OCI-LY1 (cell line): Measurements from ENCODE around the gene CFAP99.

Experiments
- H2AFZ ChIP-seq: fragments of 200-600 bp; sonication (generic), shearing (Covaris generic); 2 replicates; pipeline ENCODE4 v1.6.0; 2014; ENCODE audit warnings: antibody characterized with exemption, mild to moderate bottlenecking, low read length
- H3F3A ChIP-seq: fragments of 200-600 bp; sonication (generic), shearing (Covaris generic); 2 replicates; pipeline ENCODE4 v1.6.0; 2014; ENCODE audit warnings: mild to moderate bottlenecking, antibody characterized with exemption, low read length, moderate library complexity; ENCODE audit not compliant: insufficient read depth
- H3K27ac ChIP-seq: fragments of 200-600 bp; sonication (generic); 2 replicates; pipeline ENCODE4 v1.5.1; 2014; ENCODE audit warnings: low read length, mixed run types, mild to moderate bottlenecking, low read depth; ENCODE audit not compliant: poor library complexity, severe bottlenecking
- H3K27me3 ChIP-seq: fragments of 200-600 bp; sonication (generic); 2 replicates; pipeline ENCODE4 v1.6.0; 2014; ENCODE audit warnings: antibody characterized with exemption, mild to moderate bottlenecking, low read length, moderate library complexity; ENCODE audit not compliant: insufficient read depth
- H3K36me3 ChIP-seq: fragments of 200-600 bp; sonication (generic); 2 replicates; pipeline ENCODE4 v1.6.1; 2014; ENCODE audit warnings: mild to moderate bottlenecking, antibody characterized with exemption, low read length, moderate library complexity, mixed read lengths; ENCODE audit not compliant: insufficient read depth
- H3K4me1 ChIP-seq: fragments of 200-600 bp; sonication (generic); 2 replicates; pipeline ENCODE4 v1.5.1; 2014; ENCODE audit warnings: mild to moderate bottlenecking, low read length, moderate library complexity; ENCODE audit not compliant: insufficient read depth, severe bottlenecking
- H3K4me2 ChIP-seq: fragments of 200-600 bp; sonication (generic), shearing (Covaris generic); 2 replicates; pipeline ENCODE4 v1.6.1; 2014; ENCODE audit warnings: low read length
- H3K4me3 ChIP-seq: fragments of 200-600 bp; sonication (generic); 2 replicates; pipeline ENCODE4 v1.5.1; 2014; ENCODE audit warnings: low read length, low read depth, mild to moderate bottlenecking, mixed read lengths; ENCODE audit not compliant: poor library complexity, severe bottlenecking
- H3K79me2 ChIP-seq: fragments of 200-600 bp; shearing (Covaris generic); 2 replicates; pipeline ENCODE4 v1.6.1; 2016; ENCODE audit warnings: mixed run types, low read length, mixed read lengths; ENCODE audit not compliant: insufficient read depth
- H3K9ac ChIP-seq: fragments of 200-600 bp; sonication (generic), shearing (Covaris generic); 2 replicates; pipeline ENCODE4 v1.6.1; 2014; ENCODE audit warnings: mild to moderate bottlenecking, low read length, mixed read lengths
- H3K9me2 ChIP-seq: fragments of 200-600 bp; sonication (generic), shearing (Covaris generic); 2 replicates; pipeline ENCODE4 v1.6.1; 2014; ENCODE audit warnings: low read depth, mild to moderate bottlenecking, low read length, mixed read lengths
- H3K9me3 ChIP-seq: fragments of 200-600 bp; shearing (Covaris generic); 2 replicates; pipeline ENCODE4 v1.6.1; 2014; ENCODE audit warnings: low read length, mixed read lengths
- H4K20me1 ChIP-seq: fragments of 200-600 bp; sonication (generic), shearing (Covaris generic); 2 replicates; pipeline ENCODE4 v1.6.0; 2016; ENCODE audit warnings: mild to moderate bottlenecking, low read length; ENCODE audit not compliant: insufficient read depth
- EZH2 ChIP-seq: fragments of 200-600 bp; sonication (generic), shearing (Covaris generic); IDR thresholded peaks from 2 replicates; pipeline ENCODE4 v1.8.0; 2017; ENCODE audit warnings: borderline replicate concordance, mixed run types, mild to moderate bottlenecking, antibody characterized with exemption, low read length, moderate library complexity, mixed read lengths
- TF ChIP-seq, protein P1 (sequence below): fragments of 200-600 bp; sonication (generic), shearing (Covaris generic); IDR thresholded peaks from 2 replicates; pipeline ENCODE4 v1.5.1; 2017; ENCODE audit warnings: mild to moderate bottlenecking, antibody characterized with exemption, low read length, moderate library complexity, mixed read lengths

Gene CFAP99

DNA sequence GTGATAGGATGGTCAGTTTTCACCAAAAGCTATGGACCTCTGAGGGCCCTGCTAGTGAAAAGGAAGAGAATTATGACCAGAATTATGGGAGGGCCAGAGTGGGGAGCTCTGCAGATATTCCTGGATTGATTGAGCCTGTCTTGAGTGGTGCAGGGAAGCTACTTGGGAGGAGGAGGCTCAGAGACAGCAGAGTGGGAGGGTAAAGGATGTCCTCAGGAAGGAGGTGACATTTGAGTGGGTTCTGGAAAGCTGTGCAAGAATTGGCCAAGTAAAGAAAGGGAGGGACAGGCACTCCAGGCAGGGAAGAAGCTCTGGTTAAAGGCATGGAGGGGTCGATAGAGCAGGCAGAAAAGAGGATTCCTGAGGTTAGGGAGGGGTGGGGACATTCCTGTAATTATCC is 74.2 kb downstream of the CFAP99 start:
- no peaks in the 10 kb centered on the region for H3K27me3 ChIP-seq
- no peak for TF ChIP-seq EZH2
- TF ChIP-seq, protein P1, sequence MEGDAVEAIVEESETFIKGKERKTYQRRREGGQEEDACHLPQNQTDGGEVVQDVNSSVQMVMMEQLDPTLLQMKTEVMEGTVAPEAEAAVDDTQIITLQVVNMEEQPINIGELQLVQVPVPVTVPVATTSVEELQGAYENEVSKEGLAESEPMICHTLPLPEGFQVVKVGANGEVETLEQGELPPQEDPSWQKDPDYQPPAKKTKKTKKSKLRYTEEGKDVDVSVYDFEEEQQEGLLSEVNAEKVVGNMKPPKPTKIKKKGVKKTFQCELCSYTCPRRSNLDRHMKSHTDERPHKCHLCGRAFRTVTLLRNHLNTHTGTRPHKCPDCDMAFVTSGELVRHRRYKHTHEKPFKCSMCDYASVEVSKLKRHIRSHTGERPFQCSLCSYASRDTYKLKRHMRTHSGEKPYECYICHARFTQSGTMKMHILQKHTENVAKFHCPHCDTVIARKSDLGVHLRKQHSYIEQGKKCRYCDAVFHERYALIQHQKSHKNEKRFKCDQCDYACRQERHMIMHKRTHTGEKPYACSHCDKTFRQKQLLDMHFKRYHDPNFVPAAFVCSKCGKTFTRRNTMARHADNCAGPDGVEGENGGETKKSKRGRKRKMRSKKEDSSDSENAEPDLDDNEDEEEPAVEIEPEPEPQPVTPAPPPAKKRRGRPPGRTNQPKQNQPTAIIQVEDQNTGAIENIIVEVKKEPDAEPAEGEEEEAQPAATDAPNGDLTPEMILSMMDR = no peak
- H3K4me2 ChIP-seq = no peak overlapping the region
- H3K79me2 ChIP-seq = peaks cover 12% of the 10 kb centered on the region
- peaks cover 8% of the 10 kb centered on the region for H3K4me1 ChIP-seq
- H4K20me1 ChIP-seq = no peaks in the 10 kb centered on the region
- H3K36me3 ChIP-seq = peaks cover 60% of the 10 kb centered on the region
- no peak overlapping the region for H2AFZ ChIP-seq
- H3K9ac ChIP-seq = no peak overlapping the region
- H3K9me3 ChIP-seq = no peaks in the 10 kb centered on the region
- no peaks in the 10 kb centered on the region for H3K9me2 ChIP-seq
- H3K27ac ChIP-seq = no peak overlapping the region
- H3K4me3 ChIP-seq = no peak overlapping the region
- no peaks in the 10 kb centered on the region for H3F3A ChIP-seq

DNA sequence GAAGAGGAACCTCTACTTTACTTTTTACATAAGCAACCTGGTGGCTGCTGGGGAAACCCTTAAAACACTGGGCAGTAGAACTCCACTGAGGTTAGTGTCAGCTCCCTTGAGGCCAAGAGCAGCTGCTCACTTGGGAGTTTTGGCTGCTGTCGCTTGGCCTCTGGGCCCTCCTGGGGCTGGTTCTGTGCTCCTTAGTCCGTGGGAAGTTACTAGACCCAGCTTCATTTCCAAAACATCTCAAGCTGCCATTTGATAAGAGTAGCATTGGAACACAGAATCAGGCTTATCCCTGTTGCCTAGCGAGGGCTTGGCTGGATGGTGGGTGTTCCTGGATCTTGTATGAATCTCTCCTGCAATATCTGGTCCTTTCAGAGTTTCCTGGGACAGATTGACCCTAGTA is 76.2 kb downstream of the CFAP99 start:
- no peaks in the 10 kb centered on the region for H4K20me1 ChIP-seq
- peaks cover 58% of the 10 kb centered on the region for H3K36me3 ChIP-seq
- H3K27me3 ChIP-seq = no peaks in the 10 kb centered on the region
- no peak overlapping the region for H3K9ac ChIP-seq
- no peak overlapping the region for H3K4me2 ChIP-seq
- H3F3A ChIP-seq = no peaks in the 10 kb centered on the region
- peaks cover 8% of the 10 kb centered on the region for H3K4me1 ChIP-seq
- H3K9me3 ChIP-seq = no peaks in the 10 kb centered on the region
- H3K27ac ChIP-seq = no peak overlapping the region
- TF ChIP-seq, protein P1 = no peak
- no peak for TF ChIP-seq EZH2
- no peak overlapping the region for H2AFZ ChIP-seq
- H3K4me3 ChIP-seq = no peak overlapping the region
- no peaks in the 10 kb centered on the region for H3K9me2 ChIP-seq
- H3K79me2 ChIP-seq = 0 out of 2 replicates have a peak, but pooled peaks cover 6% of the 10 kb centered on the region

DNA sequence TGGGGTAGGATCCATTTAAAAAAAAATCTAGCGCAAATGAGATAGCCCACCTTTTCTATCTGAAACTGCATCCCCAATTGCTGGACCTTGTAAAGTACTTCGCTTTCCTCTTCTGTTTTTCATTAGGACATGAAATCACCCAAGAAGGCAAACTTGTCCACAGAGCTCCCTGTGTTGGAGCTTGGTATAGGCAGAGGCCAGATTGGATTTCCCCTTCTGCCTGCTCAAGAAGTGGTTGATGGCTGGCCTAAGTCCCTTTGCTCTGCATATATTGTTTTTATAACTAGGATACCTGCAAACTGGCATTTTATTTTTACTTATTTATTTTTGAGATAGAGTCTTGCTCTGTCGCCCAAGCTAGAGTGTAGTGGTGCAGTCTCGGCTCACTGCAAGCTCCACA is 78.6 kb downstream of the CFAP99 start:
- H3K4me2 ChIP-seq = no peak overlapping the region
- H3K36me3 ChIP-seq = peaks cover 64% of the 10 kb centered on the region
- no peaks in the 10 kb centered on the region for H3K27me3 ChIP-seq
- peaks cover 8% of the 10 kb centered on the region for H3K4me1 ChIP-seq
- no peaks in the 10 kb centered on the region for H3K9me3 ChIP-seq
- H3K79me2 ChIP-seq = no peaks in the 10 kb centered on the region
- H4K20me1 ChIP-seq = no peaks in the 10 kb centered on the region
- TF ChIP-seq, protein P1 = no peak
- TF ChIP-seq EZH2 = no peak
- H3K9ac ChIP-seq = no peak overlapping the region
- no peaks in the 10 kb centered on the region for H3F3A ChIP-seq
- no peak overlapping the region for H2AFZ ChIP-seq
- no peak overlapping the region for H3K4me3 ChIP-seq
- H3K27ac ChIP-seq = no peak overlapping the region
- H3K9me2 ChIP-seq = no peaks in the 10 kb centered on the region
